HUDEP-2 (cell line): Measurements from ENCODE around the gene NXN.
"Not testable (repeated sequence)": the region's sequence is repeated elsewhere in the genome, so short reads cannot be mapped to it uniquely, and the experiment has no call there.

Experiments used
- DNase-seq, 76 experiments: peaks; one replicate each; lab custom pipeline; 2025; ENCODE audit not compliant: unreplicated experiment in 76 of 76; lab: John Stamatoyannopoulos, UW

NXN gene

GRCh38 chr17:1007310-1008007 is 27.9 kb upstream of the NXN start:
- no peak for DNase-seq

DNA sequence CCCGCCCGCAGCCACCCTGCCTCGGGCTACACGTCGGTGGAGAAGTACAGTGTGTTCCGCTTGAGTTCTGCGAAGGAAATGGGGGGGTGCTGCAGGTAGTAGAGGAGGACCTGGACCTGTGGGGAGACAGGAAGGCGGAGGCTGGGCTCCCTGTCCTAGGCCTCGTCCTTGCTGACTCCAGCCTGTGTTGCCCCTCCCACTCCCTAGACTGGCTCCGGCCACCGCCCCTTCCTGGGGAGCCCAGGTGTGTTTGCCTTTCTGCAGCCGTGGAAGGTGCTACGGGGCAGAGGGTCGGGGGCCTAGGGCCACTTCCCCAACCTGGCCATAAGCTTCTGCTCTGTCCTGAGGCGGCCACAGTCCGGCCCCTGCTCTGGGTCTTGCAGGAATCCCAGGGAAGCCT is 26.5 kb upstream of the NXN start:
- DNase-seq: no peak

DNA sequence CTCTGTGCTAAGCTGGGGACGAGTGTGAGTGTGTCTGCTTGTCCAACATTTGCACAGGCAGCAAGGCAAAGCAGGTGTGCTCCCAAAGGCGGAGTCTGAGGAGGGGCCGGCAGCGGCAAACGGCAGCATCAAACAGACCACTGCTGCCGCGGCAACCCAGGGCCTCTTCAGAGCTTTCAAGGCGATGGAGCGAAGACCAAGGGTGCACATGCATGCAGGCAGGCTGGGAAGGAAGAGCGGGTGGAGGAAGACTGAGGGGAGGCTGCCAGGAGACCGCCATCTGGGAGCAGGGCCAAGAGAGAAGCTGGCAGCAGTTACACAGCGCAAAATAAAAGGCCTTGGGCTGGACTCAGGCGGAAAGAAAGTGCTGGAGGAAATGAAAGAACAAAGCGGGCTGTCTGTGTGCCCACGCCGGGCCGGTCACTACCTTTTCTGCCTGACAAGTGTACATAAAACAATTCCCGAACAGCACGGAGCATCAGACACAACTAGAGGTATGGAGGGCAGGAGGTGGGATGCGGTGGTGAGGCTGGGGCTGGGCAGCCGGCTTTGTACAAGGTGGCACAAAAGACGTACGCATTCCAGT is 25.9 kb upstream of the NXN start:
- peak in 32 of 76 experiments; percentile 1 to 50 (median 19) for DNase-seq

DNA sequence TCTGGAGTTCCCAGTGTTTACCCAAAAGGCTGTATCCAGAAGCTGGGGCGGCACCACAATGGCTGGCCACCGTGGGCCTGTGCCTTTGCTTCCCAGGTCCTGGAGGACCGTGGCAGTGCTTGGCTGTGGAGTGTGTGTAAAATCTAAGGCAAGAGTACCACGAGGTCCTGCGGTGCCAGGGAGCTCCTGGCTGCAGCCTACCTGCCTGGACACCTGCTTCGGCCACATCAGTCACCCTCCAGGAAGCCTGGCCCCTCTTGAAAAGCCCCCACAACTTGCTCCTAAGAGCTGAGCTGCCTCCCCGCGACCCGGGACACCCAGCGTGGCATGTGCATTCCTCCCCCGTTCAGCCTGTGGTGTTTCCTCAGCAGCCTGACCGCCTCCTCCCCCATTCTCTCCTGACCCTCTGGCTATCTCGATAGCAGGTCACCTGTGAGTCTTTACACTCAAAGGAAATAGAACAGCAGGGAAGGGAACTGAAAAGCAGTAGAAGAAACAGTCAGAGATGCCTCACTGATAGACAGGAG is 25.3 kb upstream of the NXN start:
- DNase-seq: no peak

- DNase-seq: no peak
These were observed 24.6 kb upstream of the NXN start for GRCh38 chr17:1003972-1004768.

DNA sequence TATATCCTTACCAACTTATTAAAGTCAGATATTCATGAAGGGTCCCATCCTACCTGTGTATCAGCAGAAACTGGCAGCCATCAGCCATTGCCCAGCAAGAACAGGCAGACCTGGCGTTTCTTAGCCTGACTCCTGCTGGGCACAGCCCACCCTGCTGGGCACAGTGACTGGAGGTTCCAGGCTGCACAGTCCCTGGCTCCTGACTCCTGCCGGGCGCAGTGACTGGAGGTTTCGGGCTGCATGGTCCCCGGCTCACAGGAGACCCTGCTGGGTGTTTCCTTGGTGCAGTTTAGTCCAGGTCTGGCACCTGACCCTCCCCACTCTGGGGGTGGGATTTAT is 24.0 kb upstream of the NXN start:
- DNase-seq: no peak

GRCh38 chr17:1002771-1003555 is 23.4 kb upstream of the NXN start:
- no peak for DNase-seq

- DNase-seq: no peak
These were observed 22.8 kb upstream of the NXN start for GRCh38 chr17:1002412-1002753.

DNA sequence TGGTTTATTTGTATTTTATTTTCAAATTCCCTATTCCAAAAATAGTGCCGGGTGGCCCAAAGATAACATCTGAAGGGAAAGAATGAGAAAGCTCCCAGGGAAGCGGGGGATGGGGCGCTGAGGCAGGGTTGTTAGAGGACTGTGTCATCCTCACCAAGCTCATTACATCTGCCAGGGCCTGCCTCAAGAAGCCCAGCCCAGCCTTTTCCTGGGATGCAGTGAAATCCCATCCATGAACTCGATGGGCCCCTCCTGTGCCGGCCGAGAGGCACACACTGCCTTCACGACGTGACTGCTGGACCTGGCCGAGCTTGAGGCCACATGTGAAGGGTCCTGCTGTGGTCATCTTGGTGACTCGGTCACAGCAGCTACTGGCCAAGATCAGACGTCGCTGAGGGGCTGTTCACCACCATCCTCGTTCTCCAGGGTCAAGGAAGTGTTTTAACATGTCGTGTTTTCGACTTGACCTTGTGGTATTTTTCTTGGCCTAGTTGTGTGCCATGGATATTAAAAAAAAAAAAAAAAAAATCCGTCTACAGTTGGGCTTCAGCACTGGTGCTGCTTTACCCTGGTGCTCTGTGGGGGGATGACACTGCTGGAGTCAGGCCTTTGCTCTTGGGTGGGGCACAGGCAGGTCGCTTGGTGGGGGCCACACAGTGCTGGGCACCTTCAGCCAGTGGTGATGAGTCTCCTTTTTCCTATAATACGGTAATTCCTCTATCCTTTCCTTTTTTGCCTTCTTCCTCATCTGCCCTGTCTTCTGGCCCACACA is 22.2 kb upstream of the NXN start:
- DNase-seq: no peak

DNA sequence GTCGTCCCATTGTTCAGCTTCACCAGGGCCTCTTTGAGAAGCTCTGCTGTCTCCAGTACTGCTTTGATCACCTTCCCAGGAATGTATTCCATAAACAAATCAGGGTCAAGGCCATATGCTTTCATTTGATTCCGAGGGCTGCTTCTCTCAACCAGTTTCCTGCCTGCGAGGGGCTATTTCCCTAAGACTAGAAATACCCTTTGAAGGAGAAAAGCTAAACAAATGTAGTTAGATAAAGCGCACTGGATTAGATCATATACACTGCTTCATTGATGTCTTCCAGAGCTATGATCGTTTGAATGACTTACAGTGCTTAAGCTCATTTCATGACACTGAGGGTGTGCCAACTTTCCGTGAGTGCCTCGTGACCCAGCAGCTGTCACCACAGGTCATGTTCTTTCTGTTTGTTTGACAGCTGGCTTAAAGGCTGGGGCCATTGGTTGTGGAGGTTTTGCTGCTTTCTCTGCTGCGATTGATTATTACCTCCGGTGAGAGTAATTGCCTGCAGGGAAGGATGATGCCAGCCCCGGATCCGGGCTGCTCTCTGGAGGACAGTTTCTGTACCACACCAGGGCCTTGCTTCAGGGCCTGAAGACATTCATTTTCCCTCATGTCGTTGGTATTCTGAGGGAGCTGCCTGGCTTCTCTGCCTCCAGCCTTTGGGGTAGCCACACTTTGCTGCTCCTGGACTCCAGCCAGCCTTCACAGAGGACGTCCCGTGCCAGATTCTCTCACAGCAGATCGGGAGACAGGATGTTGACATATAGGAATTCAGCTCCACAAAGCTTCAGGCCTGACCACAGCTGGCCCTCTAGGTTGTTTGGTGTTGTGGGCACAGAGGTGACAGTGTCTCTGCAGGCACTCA is 21.3 kb upstream of the NXN start:
- peak in 2 of 76 experiments; percentile 1 to 9 for DNase-seq

DNA sequence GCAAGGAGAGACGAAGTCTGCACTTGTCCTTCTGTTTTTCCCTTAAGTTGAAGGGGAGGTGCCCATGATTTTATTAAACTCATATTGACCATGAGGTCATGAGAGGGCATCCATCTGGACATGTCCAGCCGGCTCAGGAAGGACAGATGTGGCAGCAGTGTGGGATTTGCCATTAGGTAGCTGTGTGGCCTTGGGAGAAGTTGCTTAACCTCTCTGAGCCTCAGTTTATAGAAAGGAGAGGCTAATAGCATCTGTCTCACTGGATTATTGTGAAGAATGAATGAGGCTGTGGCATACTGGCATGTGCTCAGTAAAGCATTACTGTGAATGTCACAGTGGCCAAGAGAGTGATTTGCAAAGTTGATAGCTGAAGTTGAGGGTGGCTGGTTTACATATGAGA is 18.5 kb upstream of the NXN start:
- DNase-seq: no peak

GRCh38 chr17:996554-997344 is 17.2 kb upstream of the NXN start, which contains the start of gene TIMM22:
TIMM22 (plus strand) TSS chr17:997129; CDS start chr17:997143, 14 bp downstream.
- peak; percentile 51 to 98 (median 87) for DNase-seq

DNA sequence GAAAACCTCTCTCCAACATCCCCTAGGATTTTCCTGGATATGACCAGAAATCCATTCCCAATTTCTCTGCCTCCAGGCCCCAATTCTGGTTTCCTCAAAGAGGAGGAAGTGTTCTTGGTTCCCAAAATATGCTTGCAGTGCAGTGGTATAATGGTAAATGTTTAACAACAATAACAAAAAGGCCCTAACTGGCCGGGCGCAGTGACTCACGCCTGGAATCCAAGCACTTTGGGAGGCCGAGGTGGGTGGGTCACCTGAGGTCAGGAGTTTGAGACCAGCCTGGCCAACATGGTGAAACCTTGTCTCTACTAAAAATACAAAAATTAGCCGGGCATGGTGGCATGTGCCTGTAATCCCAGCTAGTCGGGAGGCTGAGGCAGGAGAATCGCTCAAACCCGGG is 15.7 kb upstream of the NXN start:
- DNase-seq: not testable (repeated sequence)

- DNase-seq: no peak
These were observed 13.4 kb upstream of the NXN start for GRCh38 chr17:992933-993332.

GRCh38 chr17:988561-988960 is 9.0 kb upstream of the NXN start:
- DNase-seq: no peak

- no peak for DNase-seq
These were observed 8.4 kb upstream of the NXN start for GRCh38 chr17:987931-988330.

- DNase-seq: no peak
These were observed 6.8 kb upstream of the NXN start for GRCh38 chr17:986322-986929.

DNA sequence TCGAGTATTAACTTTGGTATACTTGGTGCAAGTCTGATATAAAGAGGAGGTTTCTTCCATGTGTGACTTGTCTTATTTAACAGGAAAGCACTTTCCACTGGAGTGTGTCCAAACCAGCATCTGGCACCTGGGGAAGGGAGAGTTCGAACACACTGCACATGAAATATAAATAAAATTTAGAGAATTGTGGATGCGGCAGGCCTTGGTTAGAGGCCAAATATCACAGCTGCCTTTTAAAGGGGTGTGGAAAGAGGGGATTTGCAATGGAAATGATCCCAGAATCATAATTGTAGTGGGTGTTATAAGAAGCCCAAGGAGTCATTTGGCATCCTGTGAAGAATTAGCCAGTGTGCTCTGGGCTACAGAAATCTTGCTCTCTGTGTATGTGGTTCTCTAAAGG is 4.3 kb upstream of the NXN start:
- peak in 1 of 76 experiments; percentile 20 for DNase-seq
